ENCODE measurements around the gene DCTN1.

The DCTN1 gene

GRCh38 chr2:74379851-74380789, at the start of gene DCTN1:
TSS of gene DCTN1 (minus strand) at chr2:74380311. CDS start at chr2:74380037, 274 bp downstream.
- H3K27me3 ChIP-seq (replicated peaks) = no peaks in the 10 kb centered on the region
- peak; percentile 69 for DNase-seq
- H3K27ac ChIP-seq = peak within 1 kb of the TSS; percentile 4
- in situ Hi-C loops (cut with HindIII; ENCODE audit: low pct_ligation_motif_present, low sequenced_read_pairs) = no loop called here
- peaks cover 24% of the 10 kb centered on the region for H3K36me3 ChIP-seq (replicated peaks)
- no peak for TF ChIP-seq CTCF (IDR thresholded peaks at IDR 0.05; ENCODE audit: low read depth, low read length, missing control alignments)
- peak within 1 kb of the TSS; percentile 49 for H3K4me3 ChIP-seq (ENCODE audit: low read depth, low read length)

- H3K27me3 ChIP-seq (replicated peaks) = no peaks in the 10 kb centered on the region
- no peak for TF ChIP-seq CTCF (IDR thresholded peaks at IDR 0.05; ENCODE audit: low read depth, low read length, missing control alignments)
- no peak overlapping the region for H3K4me3 ChIP-seq (ENCODE audit: low read depth, low read length)
- DNase-seq = no peak
- H3K27ac ChIP-seq = no peak overlapping the region
- in situ Hi-C loops (cut with HindIII; ENCODE audit: low pct_ligation_motif_present, low sequenced_read_pairs) = no loop called here
- H3K36me3 ChIP-seq (replicated peaks) = peaks cover 37% of the 10 kb centered on the region
Observed at GRCh38 chr2:74428675-74429074, 48.6 kb upstream of the DCTN1 start.

GRCh38 chr2:74427551-74427950, 47.4 kb upstream of the DCTN1 start:
- TF ChIP-seq CTCF (IDR thresholded peaks at IDR 0.05; ENCODE audit: low read depth, low read length, missing control alignments) = no peak

GRCh38 chr2:74426181-74426758, 46.2 kb upstream of the DCTN1 start:
- in situ Hi-C loops (cut with HindIII; ENCODE audit: low pct_ligation_motif_present, low sequenced_read_pairs) = no loop called here
- Histone ChIP-seq H3K27me3 (replicated peaks) (no peaks in the 10 kb centered on the region), H3K36me3 (replicated peaks) (peaks cover 35% of the 10 kb centered on the region), H3K27ac (no peak overlapping the region), H3K4me3 (ENCODE audit: low read depth, low read length) (no peak overlapping the region)
- TF ChIP-seq CTCF (IDR thresholded peaks at IDR 0.05; ENCODE audit: low read depth, low read length, missing control alignments) = no peak
- no peak for DNase-seq

More at GRCh38 chr2:74427551-74427950, 47.4 kb upstream of the DCTN1 start:
- no peak for DNase-seq
- Histone ChIP-seq H3K27me3 (replicated peaks) (no peaks in the 10 kb centered on the region), H3K36me3 (replicated peaks) (peaks cover 37% of the 10 kb centered on the region), H3K4me3 (ENCODE audit: low read depth, low read length) (no peak overlapping the region), H3K27ac (no peak overlapping the region)
- in situ Hi-C loops (cut with HindIII; ENCODE audit: low pct_ligation_motif_present, low sequenced_read_pairs) = no loop called here

- Histone ChIP-seq H3K27me3 (replicated peaks) (no peaks in the 10 kb centered on the region), H3K27ac (no peak overlapping the region), H3K36me3 (replicated peaks) (peaks cover 35% of the 10 kb centered on the region), H3K4me3 (ENCODE audit: low read depth, low read length) (no peak overlapping the region)
- TF ChIP-seq CTCF (IDR thresholded peaks at IDR 0.05; ENCODE audit: low read depth, low read length, missing control alignments) = no peak
- in situ Hi-C loops (cut with HindIII; ENCODE audit: low pct_ligation_motif_present, low sequenced_read_pairs) = no loop called here
- DNase-seq = no peak
Observed at GRCh38 chr2:74425523-74425922, 45.4 kb upstream of the DCTN1 start.

Data from brain microvascular endothelial cell (primary cell).